K562 (cell line): Measurements from ENCODE around the gene ICAM2.

Source experiments
- CTCF ChIP-seq, 3 experiments: IDR thresholded peaks in 2 of 3; conservative IDR thresholded peaks in 1 of 3; 2 replicates each; pipeline ENCODE4 v1.5.1; 2011 to 2012; ENCODE audit warnings: low read length in 3 of 3, mild to moderate bottlenecking in 3 of 3, control low read depth in 2 of 3, improper control_type of control experiment in 1 of 3, inconsistent platforms in 1 of 3, low read depth in 1 of 3, mixed read lengths in 1 of 3, moderate library complexity in 1 of 3; ENCODE audit not compliant: insufficient read depth in 2 of 3
- ESRRA ChIP-seq: fragments of 450-650 bp; IDR thresholded peaks from 2 replicates; pipeline ENCODE4 v1.6.1; 2014; ENCODE audit warnings: low read depth, mild to moderate bottlenecking, moderate library complexity, borderline replicate concordance
- HDAC6 ChIP-seq: IDR thresholded peaks from 2 replicates; pipeline ENCODE4 v1.6.1; 2012; ENCODE audit warnings: low read depth, mild to moderate bottlenecking, control low read depth, inconsistent platforms, low read length, moderate library complexity
- HINFP ChIP-seq: fragments of 450-650 bp; conservative IDR thresholded peaks from 2 replicates; pipeline ENCODE4 v1.6.1; 2016; ENCODE audit warnings: missing genetic modification characterization, low read depth, mild to moderate bottlenecking, control low read depth, missing compliant biosample characterization
- KAT8 ChIP-seq: fragments of 450-650 bp; IDR thresholded peaks from 2 replicates; pipeline ENCODE4 v1.6.1; 2016; ENCODE audit warnings: low read depth, mild to moderate bottlenecking
- NR3C1 ChIP-seq: sonication (generic); formaldehyde crosslinking; IDR thresholded peaks from 2 replicates; pipeline ENCODE4 v1.8.1; 2022; ENCODE audit warnings: missing genetic modification reagents
- SMAD1 ChIP-seq: fragments of 150-350 bp; IDR thresholded peaks from 2 replicates; pipeline ENCODE4 v1.6.1; 2014; ENCODE audit warnings: low read length, low read depth; ENCODE audit not compliant: partially characterized antibody
- ZNF354B ChIP-seq: fragments of 250-450 bp; sonication (Bioruptor Pico); IDR thresholded peaks from 2 replicates; pipeline ENCODE4 v1.4.0; 2020

GRCh38 chr17:63986821-63987220, 33.6 kb downstream of the ICAM2 start:
- TF ChIP-seq HDAC6 (no peak), NR3C1 (CRISPR knock-in tag) (no peak), CTCF (IDR thresholded peaks at IDR 0.05 in 2 of 3, conservative IDR thresholded peaks at IDR 0.05 in 1 of 3; ENCODE audit: insufficient read depth in 2 of 3, low read depth in 1 of 3, low read length in 3 of 3) (no peak), HINFP (tag) (no peak), ESRRA (no peak), ZNF354B (CRISPR knock-in tag) (no peak), KAT8 (no peak), SMAD1 (no peak)
